C4-2B (cell line): ENCODE measurements around the gene HERC2.

Source experiments
- ZFX ChIP-seq: fragments of 450-650 bp; IDR thresholded peaks from 2 replicates; pipeline ENCODE4 v1.6.1; 2017
- TF ChIP-seq, protein P1 (sequence below): fragments of 450-650 bp; conservative IDR thresholded peaks from 2 replicates; pipeline ENCODE4 v1.5.1; 2017; ENCODE audit warnings: mild to moderate bottlenecking

DNA sequence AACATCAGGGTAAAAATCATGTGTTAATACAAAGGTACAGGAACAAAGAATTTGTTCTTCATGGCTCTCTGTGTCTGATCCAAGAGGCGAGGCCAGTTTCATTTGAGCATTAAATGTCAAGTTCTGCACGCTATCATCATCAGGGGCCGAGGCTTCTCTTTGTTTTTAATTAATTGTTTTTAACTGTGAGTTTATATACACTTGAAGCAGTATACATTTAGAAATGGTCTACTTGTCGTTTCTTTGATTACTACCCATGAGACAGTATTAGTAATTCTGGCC lies 201.7 kb downstream of the HERC2 start:
- TF ChIP-seq, protein P1, sequence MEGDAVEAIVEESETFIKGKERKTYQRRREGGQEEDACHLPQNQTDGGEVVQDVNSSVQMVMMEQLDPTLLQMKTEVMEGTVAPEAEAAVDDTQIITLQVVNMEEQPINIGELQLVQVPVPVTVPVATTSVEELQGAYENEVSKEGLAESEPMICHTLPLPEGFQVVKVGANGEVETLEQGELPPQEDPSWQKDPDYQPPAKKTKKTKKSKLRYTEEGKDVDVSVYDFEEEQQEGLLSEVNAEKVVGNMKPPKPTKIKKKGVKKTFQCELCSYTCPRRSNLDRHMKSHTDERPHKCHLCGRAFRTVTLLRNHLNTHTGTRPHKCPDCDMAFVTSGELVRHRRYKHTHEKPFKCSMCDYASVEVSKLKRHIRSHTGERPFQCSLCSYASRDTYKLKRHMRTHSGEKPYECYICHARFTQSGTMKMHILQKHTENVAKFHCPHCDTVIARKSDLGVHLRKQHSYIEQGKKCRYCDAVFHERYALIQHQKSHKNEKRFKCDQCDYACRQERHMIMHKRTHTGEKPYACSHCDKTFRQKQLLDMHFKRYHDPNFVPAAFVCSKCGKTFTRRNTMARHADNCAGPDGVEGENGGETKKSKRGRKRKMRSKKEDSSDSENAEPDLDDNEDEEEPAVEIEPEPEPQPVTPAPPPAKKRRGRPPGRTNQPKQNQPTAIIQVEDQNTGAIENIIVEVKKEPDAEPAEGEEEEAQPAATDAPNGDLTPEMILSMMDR: no peak
- no peak for TF ChIP-seq ZFX
